Panc1 (cell line): ENCODE results near the gene ZRANB2. TPM values are rescaled to one million over a fixed set of nuclear protein-coding genes. Genes with fewer than 3 reads are reported as not detected.

Source experiments
- ATAC-seq: fragments of 200-7000 bp; cut with Tn5 transposase; 2 replicates; pipeline ENCODE4 v1.9.1; 2020; ENCODE audit warnings: mild to moderate bottlenecking, moderate library complexity
- BruUV-seq: library from RNA; stranded (reverse); fragments of 400-500 nt; replicated peaks from 2 replicates; lab custom pipeline; 2021; lab: Mats Ljungman, UMichigan
- CTCF ChIA-PET: fragments of 300-600 bp; sonication (Branson Sonifier 250); formaldehyde crosslinking; loops from one replicate; lab custom pipeline; 2022; ENCODE audit warnings: antibody characterized with exemption; lab: Charles Lee
- POLR2A ChIA-PET: fragments of 300-600 bp; sonication (Branson Sonifier 250); formaldehyde crosslinking; loops from one replicate; lab custom pipeline; 2022; ENCODE audit warnings: antibody characterized with exemption; lab: Charles Lee
- DNase-seq: peaks from one replicate; pipeline ENCODE4 v3.0.0-alpha.2; 2010; ENCODE audit warnings: low read depth, low spot score
- H3K27ac ChIP-seq: 2 replicates; pipeline ENCODE4 v1.5.1; 2011; ENCODE audit warnings: mild to moderate bottlenecking, low read length, inconsistent platforms
- H3K27me3 ChIP-seq: fragments of 200-500 bp; sonication (Bioruptor generic); 2 replicates; pipeline ENCODE4 v1.6.0; 2014; ENCODE audit warnings: low read length, inconsistent platforms; ENCODE audit not compliant: control insufficient read depth, insufficient read depth
- H3K36me3 ChIP-seq: fragments of 200-500 bp; sonication (Bioruptor generic); 2 replicates; pipeline ENCODE4 v1.5.1; 2014; ENCODE audit warnings: inconsistent platforms, mild to moderate bottlenecking, low read length, moderate library complexity; ENCODE audit not compliant: control insufficient read depth, insufficient read depth
- H3K4me1 ChIP-seq: 2 replicates; pipeline ENCODE4 v1.5.1; 2011; ENCODE audit warnings: inconsistent platforms, mild to moderate bottlenecking, low read length, moderate library complexity; ENCODE audit not compliant: control insufficient read depth, insufficient read depth
- H3K4me3 ChIP-seq, 2 experiments: 2 replicates each; pipeline ENCODE4 v1.5.1; 2011 to 2012; ENCODE audit warnings: low read depth in 2 of 2, low read length in 2 of 2, mild to moderate bottlenecking in 2 of 2, inconsistent platforms in 1 of 2, moderate library complexity in 1 of 2
- H3K9me3 ChIP-seq: fragments of 200-500 bp; sonication (Bioruptor generic); 2 replicates; pipeline ENCODE4 v1.5.1; 2014; ENCODE audit warnings: low read depth, mild to moderate bottlenecking, inconsistent platforms, low read length, moderate library complexity; ENCODE audit not compliant: control insufficient read depth, insufficient read depth
- CTCF ChIP-seq: fragments of 450-650 bp; IDR thresholded peaks from 2 replicates; pipeline ENCODE4 v1.5.1; 2017; ENCODE audit warnings: mild to moderate bottlenecking
- POLR2AphosphoS5 ChIP-seq: IDR thresholded peaks from 2 replicates; pipeline ENCODE4 v1.6.1; 2012; ENCODE audit warnings: mild to moderate bottlenecking, low read depth, low read length, moderate library complexity
- REST ChIP-seq, 2 experiments: IDR thresholded peaks; 2 replicates each; pipeline ENCODE4 v1.6.1; 2011 to 2012; ENCODE audit warnings: low read depth in 2 of 2, control low read depth in 1 of 2, low read length in 1 of 2, mild to moderate bottlenecking in 1 of 2, moderate library complexity in 1 of 2; ENCODE audit not compliant: insufficient read depth in 1 of 2
- SIN3A ChIP-seq: IDR thresholded peaks from 2 replicates; pipeline ENCODE4 v1.6.1; 2012; ENCODE audit warnings: low read depth, mild to moderate bottlenecking, low read length, moderate library complexity, borderline replicate concordance; ENCODE audit not compliant: insufficient read depth
- TCF7L2 ChIP-seq: IDR thresholded peaks from 2 replicates; pipeline ENCODE4 v1.6.1; 2011; ENCODE audit warnings: mild to moderate bottlenecking, low read depth, low read length, inconsistent platforms
- in situ Hi-C: cut with HindIII; loops from 2 replicates; pipeline ENCODE4 v1.10.0; 2016; ENCODE audit warnings: low sequenced_read_pairs, low pct_unique_long_range_greater_than_20kb
- intact Hi-C: fragments of 100-400 bp; cut with micrococcal nuclease; formaldehyde crosslinking; loops from one replicate; pipeline ENCODE4 v1.10.0; 2022; ENCODE audit not compliant: unreplicated experiment
- total RNA-seq: library from RNA; stranded (reverse); gene quantifications from one replicate; pipeline ENCODE4 v1.2.1, GENCODE V29; 2021; ENCODE audit not compliant: unreplicated experiment

Gene ZRANB2
- total RNA-seq, 1 experiment from 2014 or later = 64.9 TPM

- Histone ChIP-seq H3K27ac (no peak overlapping the region), H3K36me3 (no peaks in the 10 kb centered on the region), H3K4me3 (no peak overlapping the region), H3K4me1 (no peaks in the 10 kb centered on the region), H3K9me3 (no peaks in the 10 kb centered on the region), H3K27me3 (no peaks in the 10 kb centered on the region)
- CTCF ChIA-PET = no interaction called here
- in situ Hi-C loops = no loop called here
- POLR2A ChIA-PET = no interaction called here
- TF ChIP-seq CTCF (no peak), TCF7L2 (no peak), REST (IDR thresholded peaks at IDR 0.05; ENCODE audit: insufficient read depth in 1 of 2, low read depth in 2 of 2, low read length in 1 of 2) (no peak), POLR2AphosphoS5 (no peak), SIN3A (no peak)
- ATAC-seq = no peak
- BruUV-seq = no TSS peak
- DNase-seq = no peak
- intact Hi-C loops = no loop called here
These were observed 51.9 kb downstream of the ZRANB2 start for GRCh38 chr1:71028981-71029380.

GRCh38 chr1:71027991-71028390 is 52.8 kb downstream of the ZRANB2 start:
- intact Hi-C loops = no loop called here
- Histone ChIP-seq H3K9me3 (no peaks in the 10 kb centered on the region), H3K27me3 (no peaks in the 10 kb centered on the region), H3K36me3 (no peaks in the 10 kb centered on the region), H3K4me3 (no peak overlapping the region), H3K27ac (no peak overlapping the region), H3K4me1 (no peaks in the 10 kb centered on the region)
- in situ Hi-C loops = no loop called here
- DNase-seq (no peak), ATAC-seq (no peak)
- BruUV-seq = no TSS peak
- no peak for TF ChIP-seq SIN3A
- TF ChIP-seq TCF7L2 = no peak
- no peak for TF ChIP-seq POLR2AphosphoS5
- TF ChIP-seq CTCF = no peak
- no peak for TF ChIP-seq REST (IDR thresholded peaks at IDR 0.05; ENCODE audit: insufficient read depth in 1 of 2, low read depth in 2 of 2, low read length in 1 of 2)
- ChIA-PET CTCF (no interaction called here), POLR2A (no interaction called here)
